Dermis blood vessel endothelial cell (primary cell): Measurements from ENCODE around the gene HEXB. TPM values are rescaled to one million over a fixed set of nuclear protein-coding genes. Genes with fewer than 3 reads are reported as not detected.

Source experiments
- DNase-seq: peaks from one replicate; pipeline ENCODE4 v3.0.0; 2010
- total RNA-seq: library from RNA; depleted of rRNA; stranded (reverse); fragments of >200 nt; gene quantifications from 2 replicates; pipeline ENCODE4 v1.2.3, GENCODE V29; 2014

The HEXB gene
- total RNA-seq, 1 donor from 2014 or later: 189 TPM

DNA sequence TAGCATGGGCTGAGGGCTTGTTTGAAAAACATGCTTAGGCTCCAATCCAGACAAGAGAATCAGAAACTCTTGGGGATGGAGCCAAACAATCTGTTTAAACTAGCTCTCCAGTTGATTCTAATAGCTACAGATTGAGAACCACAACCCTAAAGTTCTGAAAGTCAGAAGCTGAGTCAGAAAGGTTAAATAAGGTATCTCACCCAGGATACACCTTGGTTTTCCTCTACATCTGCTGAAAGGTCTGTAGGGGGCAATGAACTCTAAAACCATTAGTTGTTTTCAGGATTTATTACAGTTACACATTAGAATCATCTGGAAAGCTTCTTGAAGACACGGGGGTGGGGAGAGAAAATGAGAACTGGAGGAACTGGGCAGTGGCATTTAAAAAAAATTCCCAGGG lies 76.2 kb downstream of the HEXB start:
- no peak for DNase-seq

- peak; percentile 65 for DNase-seq
These were observed 77.6 kb downstream of the HEXB start for GRCh38 chr5:74762599-74762998.

DNA sequence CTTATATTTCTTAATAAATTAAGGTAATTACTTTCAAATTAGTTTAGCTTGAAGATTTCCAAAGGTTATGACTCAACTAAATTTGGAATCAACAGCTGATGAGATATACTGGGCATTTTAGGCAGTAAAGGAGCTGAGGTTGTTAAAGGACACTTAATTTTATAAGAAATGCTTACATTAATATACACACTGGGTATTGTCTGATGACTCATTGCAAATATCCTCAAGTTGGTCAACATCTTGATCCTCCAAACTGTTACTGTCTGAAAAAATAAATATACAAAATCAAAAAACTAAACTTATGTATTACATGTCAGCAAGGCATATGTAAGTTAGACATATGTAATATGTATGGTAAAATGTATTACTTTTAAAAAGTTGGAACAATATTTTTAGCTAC lies 78.5 kb downstream of the HEXB start:
- DNase-seq: no peak

DNA sequence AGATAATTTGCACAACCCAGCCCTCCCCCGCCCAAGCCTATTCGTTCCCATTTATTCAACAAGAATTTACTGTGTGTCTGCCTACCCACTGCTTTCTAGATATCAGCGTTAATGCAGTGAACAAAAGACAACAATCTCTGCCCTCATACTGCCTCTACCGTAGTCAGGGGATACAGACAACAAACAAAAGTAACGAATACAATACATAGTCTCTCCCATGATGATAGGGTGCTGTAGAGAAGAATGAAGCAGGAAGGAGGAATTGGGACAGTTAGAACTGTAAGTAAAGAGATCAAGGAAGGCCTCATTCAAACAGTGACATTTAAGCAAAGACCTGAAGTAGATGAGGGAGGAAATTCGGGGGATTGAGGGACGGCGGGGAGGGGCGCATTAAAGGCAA lies 80.2 kb downstream of the HEXB start:
- peak; percentile 46 for DNase-seq

DNA sequence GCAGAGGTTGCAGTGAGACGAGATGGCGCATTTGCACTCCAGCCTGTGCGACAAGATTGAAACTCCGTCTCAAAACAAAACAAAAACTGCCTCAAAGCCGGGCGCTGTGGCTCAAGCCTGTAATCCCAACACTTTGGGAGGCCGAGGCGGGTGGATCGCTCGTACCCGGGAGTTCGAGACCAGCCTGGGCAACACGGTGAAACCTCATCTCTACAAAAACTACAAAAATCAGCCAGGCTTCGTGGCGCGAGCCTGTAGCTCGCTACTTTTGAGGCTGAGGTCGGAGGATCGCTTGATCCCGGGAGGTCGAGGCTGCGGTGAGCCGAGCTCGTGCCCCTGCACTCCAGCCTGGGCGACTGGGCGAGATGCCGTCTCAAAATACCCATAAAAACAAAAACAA lies 80.9 kb downstream of the HEXB start:
- no peak for DNase-seq

GRCh38 chr5:74766418-74766848 lies 81.4 kb downstream of the HEXB start:
- DNase-seq: peak; percentile 73

DNA sequence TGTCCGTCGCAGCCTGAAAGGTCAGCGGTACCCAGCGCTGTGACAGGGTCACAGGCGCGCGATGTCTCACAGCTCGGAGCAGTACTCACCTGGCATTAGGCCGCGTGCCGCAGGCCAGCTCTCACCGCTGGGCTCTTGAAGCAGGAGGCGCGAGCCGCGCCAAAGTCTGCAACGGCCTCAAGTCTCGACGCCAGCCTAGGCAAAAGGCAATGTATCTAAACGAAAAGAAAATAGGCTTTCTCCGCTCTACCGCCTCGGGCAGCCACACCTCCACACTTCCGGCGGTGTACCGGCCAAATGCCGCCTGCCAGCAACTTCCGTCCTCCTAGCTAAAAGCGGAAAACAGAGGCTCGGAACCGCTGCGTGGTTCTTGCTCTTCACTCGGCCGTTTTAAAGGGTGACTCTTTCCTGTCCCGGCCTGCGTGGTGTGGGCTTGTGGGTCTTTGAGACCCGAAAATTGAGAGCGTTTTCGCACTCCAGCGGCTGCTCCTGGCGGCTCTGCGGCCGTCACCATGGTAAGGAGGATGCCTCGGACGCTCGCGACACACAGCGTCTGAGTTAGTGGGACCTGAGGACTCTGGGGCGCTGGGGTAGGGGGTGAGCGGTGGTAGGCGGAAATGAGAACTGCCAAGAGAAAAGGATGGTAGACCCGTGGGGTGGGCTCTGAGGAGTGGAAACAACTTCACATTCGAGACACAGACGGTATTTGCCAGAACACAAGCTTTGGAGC lies 82.0 kb downstream of the HEXB start, which contains the start of the genes GFM2 and NSA2:
Gene GFM2, minus strand, starts transcription at position 269 of the 730 bp plus-strand sequence. CDS start 3,375 bp downstream, outside the sequence.
Gene NSA2, plus strand, starts transcription at position 401 of the 730 bp plus-strand sequence. Its CDS starts 112 bp downstream, at position 513.
- peak; percentile 97 for DNase-seq

GRCh38 chr5:74767579-74767913 lies 82.5 kb downstream of the HEXB start:
- peak; percentile 58 for DNase-seq

Other genes starting within 250 kb of the HEXB start
- 26.2 and 32.2 TPM in 2 replicates for gene ENC1, start 44.5 kb upstream of the HEXB start, total RNA-seq
- gene GFM2, start 81.9 kb downstream of the HEXB start, total RNA-seq: 41.2 and 49.2 TPM in 2 replicates
- 78.1 and 101 TPM in 2 replicates for gene NSA2, start 82.0 kb downstream of the HEXB start, total RNA-seq
- 4.0 and 4.9 TPM in 2 replicates for gene FAM169A, start 181.2 kb downstream of the HEXB start, total RNA-seq